Measurements from ENCODE around the gene PUM2.
A peak's percentile ranks its signal among the peaks of the same experiment; 100 is the strongest.

The PUM2 gene

GRCh38 chr2:20349513-20349921, 1.1 kb downstream of the PUM2 start:
- H3K9me2 ChIP-seq (replicated peaks; ENCODE audit: insufficient read depth, low read length), result no peaks in the 10 kb centered on the region
- H4K20me1 ChIP-seq (ENCODE audit: insufficient read depth, low read length), result peaks cover 46% of the 10 kb centered on the region
- no peaks in the 10 kb centered on the region for H3K9me3 ChIP-seq (replicated peaks; ENCODE audit: insufficient read depth, low read length)
- peak; percentile 12 for DNase-seq
- H2AFZ ChIP-seq (ENCODE audit: low read length), result no peak overlapping the region
- peak overlapping the region; percentile 80; the same call in 1 of the 2 replicates for H3K27ac ChIP-seq (ENCODE audit: low read length)
- peak overlapping the region; percentile 83 for H3K4me3 ChIP-seq (ENCODE audit: low read length)
- H3K4me1 ChIP-seq (ENCODE audit: low read length), result peaks cover 21% of the 10 kb centered on the region
- H3K79me2 ChIP-seq (ENCODE audit: low read length), result peaks cover 60% of the 10 kb centered on the region
- H3K36me3 ChIP-seq (replicated peaks; ENCODE audit: insufficient read depth, low read length), result no peaks in the 10 kb centered on the region; the same call in 1 of the 2 replicates
- TF ChIP-seq EZH2 (optimal IDR thresholded peaks at IDR 0.05; ENCODE audit: low read depth, low read length) (no peak), CTCF (IDR thresholded peaks at IDR 0.05; ENCODE audit: low read length) (no peak), EZH2phosphoT487 (IDR thresholded peaks at IDR 0.05; ENCODE audit: low read length) (no peak)
- H3K27me3 ChIP-seq (replicated peaks; ENCODE audit: insufficient read depth, low read length), result no peaks in the 10 kb centered on the region
- H3F3A ChIP-seq (ENCODE audit: insufficient read depth, low read length), result peaks cover 19% of the 10 kb centered on the region
- H3K4me2 ChIP-seq (ENCODE audit: low read depth, low read length), result peak overlapping the region; percentile 90
- H3K9ac ChIP-seq (ENCODE audit: low read length), result peak overlapping the region; percentile 94

- Histone ChIP-seq H3F3A (ENCODE audit: insufficient read depth, low read length) (peaks cover 19% of the 10 kb centered on the region), H3K27ac (ENCODE audit: low read length) (no peak overlapping the region), H3K4me1 (ENCODE audit: low read length) (peaks cover 21% of the 10 kb centered on the region), H3K9ac (ENCODE audit: low read length) (peak overlapping the region; percentile 94; the same call in 1 of the 2 replicates), H3K27me3 (replicated peaks; ENCODE audit: insufficient read depth, low read length) (no peaks in the 10 kb centered on the region), H3K79me2 (ENCODE audit: low read length) (peaks cover 70% of the 10 kb centered on the region), H4K20me1 (ENCODE audit: insufficient read depth, low read length) (peaks cover 56% of the 10 kb centered on the region), H3K4me2 (ENCODE audit: low read depth, low read length) (peak overlapping the region; percentile 90), H3K36me3 (replicated peaks; ENCODE audit: insufficient read depth, low read length) (no peaks in the 10 kb centered on the region; the same call in 1 of the 2 replicates), H3K4me3 (ENCODE audit: low read length) (peak overlapping the region; percentile 83), H3K9me3 (replicated peaks; ENCODE audit: insufficient read depth, low read length) (no peaks in the 10 kb centered on the region), H3K9me2 (replicated peaks; ENCODE audit: insufficient read depth, low read length) (no peaks in the 10 kb centered on the region), H2AFZ (ENCODE audit: low read length) (no peak overlapping the region)
- TF ChIP-seq EZH2 (optimal IDR thresholded peaks at IDR 0.05; ENCODE audit: low read depth, low read length) (no peak), EZH2phosphoT487 (IDR thresholded peaks at IDR 0.05; ENCODE audit: low read length) (no peak), CTCF (IDR thresholded peaks at IDR 0.05; ENCODE audit: low read length) (no peak)
- peak; percentile 18 for DNase-seq
These were observed 2.1 kb downstream of the PUM2 start for GRCh38 chr2:20348542-20348941.

- Histone ChIP-seq H3K4me3 (ENCODE audit: low read length) (no peak overlapping the region), H3K4me1 (ENCODE audit: low read length) (peaks cover 9% of the 10 kb centered on the region; the same call in 1 of the 2 replicates), H4K20me1 (ENCODE audit: insufficient read depth, low read length) (peaks cover 73% of the 10 kb centered on the region), H3K27ac (ENCODE audit: low read length) (no peak overlapping the region), H3F3A (ENCODE audit: insufficient read depth, low read length) (peaks cover 10% of the 10 kb centered on the region), H3K9me2 (replicated peaks; ENCODE audit: insufficient read depth, low read length) (no peaks in the 10 kb centered on the region), H3K27me3 (replicated peaks; ENCODE audit: insufficient read depth, low read length) (no peaks in the 10 kb centered on the region), H2AFZ (ENCODE audit: low read length) (no peak overlapping the region), H3K36me3 (replicated peaks; ENCODE audit: insufficient read depth, low read length) (no peaks in the 10 kb centered on the region; the same call in 1 of the 2 replicates), H3K9me3 (replicated peaks; ENCODE audit: insufficient read depth, low read length) (no peaks in the 10 kb centered on the region), H3K4me2 (ENCODE audit: low read depth, low read length) (no peak overlapping the region), H3K79me2 (ENCODE audit: low read length) (peaks cover 87% of the 10 kb centered on the region), H3K9ac (ENCODE audit: low read length) (no peak overlapping the region)
- no peak for TF ChIP-seq CTCF (IDR thresholded peaks at IDR 0.05; ENCODE audit: low read length)
- no peak for TF ChIP-seq EZH2 (optimal IDR thresholded peaks at IDR 0.05; ENCODE audit: low read depth, low read length)
- TF ChIP-seq EZH2phosphoT487 (IDR thresholded peaks at IDR 0.05; ENCODE audit: low read length), result no peak
- DNase-seq, result no peak
These were observed 3.9 kb downstream of the PUM2 start for GRCh38 chr2:20346565-20347381.

All from MM.1S (cell line).